Smooth muscle cell (in vitro differentiated cells): ENCODE results near the gene GRIPAP1. TPM values are rescaled to one million over a fixed set of nuclear protein-coding genes. Genes with fewer than 3 reads are reported as not detected.
A peak's percentile ranks its signal among the peaks of the same experiment; 100 is the strongest.

Experiments
- DNase-seq: peaks from one replicate; lab custom pipeline; 2025; ENCODE audit not compliant: unreplicated experiment; lab: John Stamatoyannopoulos, UW
- H2AFZ ChIP-seq: fragments of 200-600 bp; sonication (generic); 2 replicates; pipeline ENCODE4 v1.6.0; 2016; ENCODE audit warnings: antibody characterized with exemption, low read depth, mild to moderate bottlenecking
- H3F3A ChIP-seq: fragments of 200-600 bp; sonication (generic); 2 replicates; pipeline ENCODE4 v1.6.0; 2017; ENCODE audit warnings: antibody characterized with exemption, low read depth
- H3K27ac ChIP-seq: fragments of 200-600 bp; sonication (generic); 2 replicates; pipeline ENCODE4 v1.5.1; 2016; ENCODE audit warnings: low read depth, mild to moderate bottlenecking
- H3K27me3 ChIP-seq: fragments of 200-600 bp; sonication (generic); 2 replicates; pipeline ENCODE4 v1.6.1; 2016; ENCODE audit warnings: low read depth, mild to moderate bottlenecking
- H3K36me3 ChIP-seq: fragments of 200-600 bp; sonication (generic); 2 replicates; pipeline ENCODE4 v1.5.1; 2016; ENCODE audit warnings: low read depth
- H3K4me1 ChIP-seq: fragments of 200-600 bp; sonication (generic); 2 replicates; pipeline ENCODE4 v1.5.1; 2016; ENCODE audit warnings: low read depth
- H3K4me2 ChIP-seq: fragments of 200-600 bp; sonication (generic); 2 replicates; pipeline ENCODE4 v1.6.0; 2016; ENCODE audit warnings: mild to moderate bottlenecking
- H3K4me3 ChIP-seq: fragments of 200-600 bp; sonication (generic); 2 replicates; pipeline ENCODE4 v1.5.1; 2016; ENCODE audit warnings: mild to moderate bottlenecking
- H3K79me2 ChIP-seq: fragments of 200-600 bp; sonication (generic); 2 replicates; pipeline ENCODE4 v1.6.0; 2016; ENCODE audit warnings: low read depth, mild to moderate bottlenecking
- H3K9ac ChIP-seq: fragments of 200-600 bp; sonication (generic); 2 replicates; pipeline ENCODE4 v1.6.0; 2016; ENCODE audit warnings: low read depth
- H3K9me3 ChIP-seq: fragments of 200-600 bp; sonication (generic); replicated peaks from 2 replicates; pipeline ENCODE4 v1.5.1; 2016; ENCODE audit warnings: low read depth
- H4K20me1 ChIP-seq: fragments of 200-600 bp; sonication (generic); 2 replicates; pipeline ENCODE4 v1.6.0; 2016; ENCODE audit warnings: low read depth
- WGBS: methylation state at CpG from one replicate; pipeline ENCODE4 v1.1.7; 2016; ENCODE audit warnings: low lambda C conversion rate; 5-methylcytosine and 5-hydroxymethylcytosine counted together
- polyA plus RNA-seq: library from polyadenylated mRNA; unstranded; fragments of >200 nt; fragmentation: Nextera tagmentation; extraction: Ambion mirVana; gene quantifications from 2 replicates; pipeline ENCODE4 v1.2.1, GENCODE V29; 2016
- total RNA-seq: library from RNA; depleted of rRNA; stranded (reverse); fragments of >200 nt; gene quantifications from 2 replicates; pipeline ENCODE4 v1.2.3, GENCODE V29; 2014
- TF ChIP-seq, protein P1 (sequence below): fragments of 200-600 bp; sonication (generic); IDR thresholded peaks from 2 replicates; pipeline ENCODE4 v1.5.1; 2017; ENCODE audit warnings: borderline replicate concordance, mild to moderate bottlenecking, antibody characterized with exemption; ENCODE audit not compliant: insufficient read depth, poor library complexity, severe bottlenecking

GRIPAP1 gene
- total and polyA plus RNA-seq, 2 experiments from 2014 or later, result 10.0 to 14.9 TPM

DNA sequence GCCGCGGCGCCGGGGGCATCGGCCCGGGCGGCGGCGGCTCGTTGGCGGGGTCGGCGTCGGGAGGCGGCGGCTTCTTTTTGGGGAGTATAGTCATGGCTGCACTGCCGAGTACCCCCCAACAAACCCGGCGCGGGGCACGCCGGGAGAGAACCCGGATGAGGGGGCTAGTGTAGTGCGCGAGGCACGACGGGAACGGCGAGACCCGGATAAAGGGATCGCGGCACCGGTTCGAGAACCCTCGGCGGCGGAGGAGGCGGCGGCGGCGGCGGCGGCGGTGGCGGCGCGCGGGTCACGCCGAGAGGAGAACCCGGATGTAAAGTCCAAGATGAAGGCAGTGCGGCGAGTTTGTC lies 44.6 kb downstream of the GRIPAP1 start, which contains the start of gene OTUD5:
TSS of gene OTUD5 (minus strand) at position 131 of the 350 bp plus-strand sequence. CDS start at position 94, 37 bp downstream.
- TF ChIP-seq, protein P1, sequence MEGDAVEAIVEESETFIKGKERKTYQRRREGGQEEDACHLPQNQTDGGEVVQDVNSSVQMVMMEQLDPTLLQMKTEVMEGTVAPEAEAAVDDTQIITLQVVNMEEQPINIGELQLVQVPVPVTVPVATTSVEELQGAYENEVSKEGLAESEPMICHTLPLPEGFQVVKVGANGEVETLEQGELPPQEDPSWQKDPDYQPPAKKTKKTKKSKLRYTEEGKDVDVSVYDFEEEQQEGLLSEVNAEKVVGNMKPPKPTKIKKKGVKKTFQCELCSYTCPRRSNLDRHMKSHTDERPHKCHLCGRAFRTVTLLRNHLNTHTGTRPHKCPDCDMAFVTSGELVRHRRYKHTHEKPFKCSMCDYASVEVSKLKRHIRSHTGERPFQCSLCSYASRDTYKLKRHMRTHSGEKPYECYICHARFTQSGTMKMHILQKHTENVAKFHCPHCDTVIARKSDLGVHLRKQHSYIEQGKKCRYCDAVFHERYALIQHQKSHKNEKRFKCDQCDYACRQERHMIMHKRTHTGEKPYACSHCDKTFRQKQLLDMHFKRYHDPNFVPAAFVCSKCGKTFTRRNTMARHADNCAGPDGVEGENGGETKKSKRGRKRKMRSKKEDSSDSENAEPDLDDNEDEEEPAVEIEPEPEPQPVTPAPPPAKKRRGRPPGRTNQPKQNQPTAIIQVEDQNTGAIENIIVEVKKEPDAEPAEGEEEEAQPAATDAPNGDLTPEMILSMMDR, result no peak
- Histone ChIP-seq H3F3A (peaks cover 6% of the 10 kb centered on the region), H3K27ac (peak within 1 kb of the TSS; percentile 99), H2AFZ (peak within 1 kb of the TSS; percentile 52), H3K4me1 (no peaks in the 10 kb centered on the region), H3K9ac (peak within 1 kb of the TSS; percentile 95), H3K79me2 (peaks cover 40% of the 10 kb centered on the region), H3K27me3 (no peaks in the 10 kb centered on the region), H3K4me3 (peak within 1 kb of the TSS; percentile 61), H4K20me1 (peaks cover 42% of the 10 kb centered on the region), H3K9me3 (no peaks in the 10 kb centered on the region), H3K4me2 (peak within 1 kb of the TSS; percentile 88), H3K36me3 (no peaks in the 10 kb centered on the region)
- no peak for DNase-seq
- WGBS, result 44% methylated on average over 30 of the region's 53 CpGs

- Histone ChIP-seq H2AFZ (no peak overlapping the region), H3K9ac (peak overlapping the region; percentile 95), H3K4me3 (peak overlapping the region; percentile 61), H3K27me3 (no peaks in the 10 kb centered on the region), H3K79me2 (peaks cover 46% of the 10 kb centered on the region), H3K36me3 (no peaks in the 10 kb centered on the region), H4K20me1 (peaks cover 48% of the 10 kb centered on the region), H3K4me2 (peak overlapping the region; percentile 88), H3F3A (peaks cover 6% of the 10 kb centered on the region), H3K27ac (peak overlapping the region; percentile 99), H3K9me3 (no peaks in the 10 kb centered on the region), H3K4me1 (no peaks in the 10 kb centered on the region)
- WGBS, result 35% methylated on average over 46 of the region's 61 CpGs
- TF ChIP-seq, protein P1, result no peak
- no peak for DNase-seq
Observed at GRCh38 chrX:48956728-48957414, 45.2 kb downstream of the GRIPAP1 start.

DNA sequence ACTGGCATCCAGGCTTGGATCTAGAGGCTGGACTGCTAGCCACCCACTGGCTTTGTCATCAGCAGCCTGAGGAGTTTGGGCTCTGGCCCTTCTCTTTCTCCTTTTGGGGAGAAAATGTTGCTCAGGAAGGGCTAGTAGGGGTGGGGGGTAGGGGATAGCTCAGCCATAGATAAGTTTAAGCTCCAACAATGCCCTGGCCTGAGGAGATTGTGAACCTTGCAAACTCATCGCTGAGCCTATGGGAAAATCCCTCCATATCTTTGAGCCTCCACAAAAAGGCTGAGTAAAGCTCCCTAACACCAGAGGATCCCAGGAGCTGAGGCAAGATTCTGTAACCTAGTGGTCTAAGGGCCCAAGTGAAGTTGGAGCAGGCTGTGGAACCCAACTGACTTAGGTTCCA lies 53.5 kb downstream of the GRIPAP1 start:
- TF ChIP-seq, protein P1, result no peak
- Histone ChIP-seq H3K79me2 (peaks cover 28% of the 10 kb centered on the region), H3K4me2 (no peak overlapping the region), H3F3A (no peaks in the 10 kb centered on the region), H3K4me1 (no peaks in the 10 kb centered on the region), H3K4me3 (no peak overlapping the region), H3K27me3 (no peaks in the 10 kb centered on the region), H3K27ac (no peak overlapping the region), H3K36me3 (no peaks in the 10 kb centered on the region), H3K9ac (no peak overlapping the region), H3K9me3 (no peaks in the 10 kb centered on the region), H4K20me1 (peaks cover 84% of the 10 kb centered on the region), H2AFZ (no peak overlapping the region)
- WGBS, result 74% methylated on average over 1 of the region's 1 CpG
- DNase-seq, result no peak
